WTC11 (cell line): ENCODE measurements around the gene C1QL2. TPM values are rescaled to one million over a fixed set of nuclear protein-coding genes. Genes with fewer than 3 reads are reported as not detected.
A peak's percentile ranks its signal among the peaks of the same experiment; 100 is the strongest.

ENCODE experiments used
- ATF1 ChIP-seq: sonication (generic); formaldehyde crosslinking; IDR thresholded peaks from 2 replicates; pipeline ENCODE4 v1.8.1; 2023; ENCODE audit warnings: mild to moderate bottlenecking, moderate library complexity, missing genetic modification reagents
- CREM ChIP-seq: sonication (generic); formaldehyde crosslinking; IDR thresholded peaks from 2 replicates; pipeline ENCODE4 v1.8.1; 2022; ENCODE audit warnings: mild to moderate bottlenecking, missing genetic modification reagents, moderate library complexity
- E2F1 ChIP-seq: sonication (generic); formaldehyde crosslinking; IDR thresholded peaks from 2 replicates; pipeline ENCODE4 v1.8.0; 2022; ENCODE audit warnings: mild to moderate bottlenecking, missing genetic modification reagents
- ETV6 ChIP-seq: sonication (generic); formaldehyde crosslinking; IDR thresholded peaks from 2 replicates; pipeline ENCODE4 v1.8.1; 2022; ENCODE audit warnings: mild to moderate bottlenecking, missing genetic modification reagents
- FOXK1 ChIP-seq: sonication (generic); formaldehyde crosslinking; IDR thresholded peaks from 2 replicates; pipeline ENCODE4 v1.8.0; 2022; ENCODE audit warnings: mild to moderate bottlenecking, moderate library complexity, missing genetic modification reagents
- FOXP1 ChIP-seq: sonication (generic); formaldehyde crosslinking; IDR thresholded peaks from 2 replicates; pipeline ENCODE4 v1.8.0; 2022; ENCODE audit warnings: missing genetic modification reagents, mild to moderate bottlenecking, moderate library complexity, borderline replicate concordance
- GABPB1 ChIP-seq: sonication (generic); formaldehyde crosslinking; IDR thresholded peaks from 2 replicates; pipeline ENCODE4 v1.8.1; 2023; ENCODE audit warnings: mild to moderate bottlenecking, missing genetic modification reagents
- IRF1 ChIP-seq: sonication (generic); formaldehyde crosslinking; IDR thresholded peaks from 2 replicates; pipeline ENCODE4 v1.8.0; 2023; ENCODE audit warnings: missing genetic modification reagents
- IRF2 ChIP-seq: sonication (generic); formaldehyde crosslinking; IDR thresholded peaks from 2 replicates; pipeline ENCODE4 v1.8.0; 2022; ENCODE audit warnings: low read depth, missing genetic modification reagents, borderline replicate concordance
- MYBL2 ChIP-seq: sonication (generic); formaldehyde crosslinking; IDR thresholded peaks from 2 replicates; pipeline ENCODE4 v1.8.1; 2023; ENCODE audit warnings: mild to moderate bottlenecking, moderate library complexity, missing genetic modification reagents
- NFYB ChIP-seq: sonication (generic); formaldehyde crosslinking; conservative IDR thresholded peaks from 2 replicates; pipeline ENCODE4 v1.8.0; 2022; ENCODE audit warnings: low read depth, missing genetic modification reagents
- OVOL2 ChIP-seq: fragments of 250-450 bp; sonication (Bioruptor Pico); IDR thresholded peaks from 2 replicates; pipeline ENCODE4 v1.9.0; 2021; ENCODE audit warnings: mild to moderate bottlenecking, borderline replicate concordance
- PRRX2 ChIP-seq: fragments of 250-450 bp; sonication (Bioruptor Pico); IDR thresholded peaks from 2 replicates; pipeline ENCODE4 v1.8.0; 2021; ENCODE audit warnings: mild to moderate bottlenecking
- SOX15 ChIP-seq: fragments of 250-450 bp; sonication (Bioruptor Pico); IDR thresholded peaks from 2 replicates; pipeline ENCODE4 v1.9.0; 2021; ENCODE audit warnings: mild to moderate bottlenecking
- TEAD4 ChIP-seq: sonication (generic); formaldehyde crosslinking; IDR thresholded peaks from 2 replicates; pipeline ENCODE4 v1.8.0; 2022; ENCODE audit warnings: mild to moderate bottlenecking, missing genetic modification reagents
- ZNF232 ChIP-seq: sonication (generic); formaldehyde crosslinking; IDR thresholded peaks from 2 replicates; pipeline ENCODE4 v1.8.0; 2022; ENCODE audit warnings: mild to moderate bottlenecking, missing genetic modification reagents
- ZNF423 ChIP-seq: fragments of 250-450 bp; sonication (Bioruptor Pico); IDR thresholded peaks from 2 replicates; pipeline ENCODE4 v2.1.2; 2022; ENCODE audit warnings: mild to moderate bottlenecking, moderate library complexity
- ZNF671 ChIP-seq: fragments of 250-450 bp; sonication (Bioruptor Pico); IDR thresholded peaks from 2 replicates; pipeline ENCODE4 v1.8.0; 2021; ENCODE audit warnings: mild to moderate bottlenecking
- total RNA-seq: library from RNA; stranded (reverse); gene quantifications from 3 replicates; pipeline ENCODE4 v1.2.3, GENCODE V29; 2021
- TF ChIP-seq, protein P1 (sequence below): fragments of 250-450 bp; sonication (Bioruptor Pico); IDR thresholded peaks from 2 replicates; pipeline ENCODE4 v1.9.0; 2021; ENCODE audit warnings: mild to moderate bottlenecking
- TF ChIP-seq, protein P2 (sequence below): fragments of 250-450 bp; sonication (Bioruptor Pico); IDR thresholded peaks from 2 replicates; pipeline ENCODE4 v2.1.2; 2022; ENCODE audit warnings: mild to moderate bottlenecking, moderate library complexity
- TF ChIP-seq, protein P3 (sequence below): fragments of 250-450 bp; sonication (Bioruptor Pico); IDR thresholded peaks from 2 replicates; pipeline ENCODE4 v1.9.0; 2021; ENCODE audit warnings: moderate library complexity, mild to moderate bottlenecking, inconsistent platforms, borderline replicate concordance
- TF ChIP-seq, protein P4 (sequence below): sonication (generic); formaldehyde crosslinking; IDR thresholded peaks from 2 replicates; pipeline ENCODE4 v1.8.1; 2022; ENCODE audit warnings: mild to moderate bottlenecking, moderate library complexity, missing genetic modification reagents
- TF ChIP-seq, protein P5 (sequence below): sonication (generic); formaldehyde crosslinking; IDR thresholded peaks from 2 replicates; pipeline ENCODE4 v1.8.1; 2023; ENCODE audit warnings: mild to moderate bottlenecking, moderate library complexity, missing genetic modification reagents
- TF ChIP-seq, protein P6 (sequence below): fragments of 250-450 bp; sonication (Bioruptor Pico); IDR thresholded peaks from 2 replicates; pipeline ENCODE4 v1.9.0; 2021; ENCODE audit warnings: mild to moderate bottlenecking
- TF ChIP-seq, protein P7 (sequence below): sonication (generic); formaldehyde crosslinking; conservative IDR thresholded peaks from 2 replicates; pipeline ENCODE4 v1.8.1; 2023; ENCODE audit warnings: mild to moderate bottlenecking, low read depth, missing genetic modification reagents, moderate library complexity
- TF ChIP-seq, protein P8 (sequence below): sonication (generic); formaldehyde crosslinking; IDR thresholded peaks from 2 replicates; pipeline ENCODE4 v1.8.0; 2022; ENCODE audit warnings: mild to moderate bottlenecking, missing genetic modification reagents

C1QL2 gene
- total RNA-seq, 1 experiment from 2014 or later = 1.0 TPM

DNA sequence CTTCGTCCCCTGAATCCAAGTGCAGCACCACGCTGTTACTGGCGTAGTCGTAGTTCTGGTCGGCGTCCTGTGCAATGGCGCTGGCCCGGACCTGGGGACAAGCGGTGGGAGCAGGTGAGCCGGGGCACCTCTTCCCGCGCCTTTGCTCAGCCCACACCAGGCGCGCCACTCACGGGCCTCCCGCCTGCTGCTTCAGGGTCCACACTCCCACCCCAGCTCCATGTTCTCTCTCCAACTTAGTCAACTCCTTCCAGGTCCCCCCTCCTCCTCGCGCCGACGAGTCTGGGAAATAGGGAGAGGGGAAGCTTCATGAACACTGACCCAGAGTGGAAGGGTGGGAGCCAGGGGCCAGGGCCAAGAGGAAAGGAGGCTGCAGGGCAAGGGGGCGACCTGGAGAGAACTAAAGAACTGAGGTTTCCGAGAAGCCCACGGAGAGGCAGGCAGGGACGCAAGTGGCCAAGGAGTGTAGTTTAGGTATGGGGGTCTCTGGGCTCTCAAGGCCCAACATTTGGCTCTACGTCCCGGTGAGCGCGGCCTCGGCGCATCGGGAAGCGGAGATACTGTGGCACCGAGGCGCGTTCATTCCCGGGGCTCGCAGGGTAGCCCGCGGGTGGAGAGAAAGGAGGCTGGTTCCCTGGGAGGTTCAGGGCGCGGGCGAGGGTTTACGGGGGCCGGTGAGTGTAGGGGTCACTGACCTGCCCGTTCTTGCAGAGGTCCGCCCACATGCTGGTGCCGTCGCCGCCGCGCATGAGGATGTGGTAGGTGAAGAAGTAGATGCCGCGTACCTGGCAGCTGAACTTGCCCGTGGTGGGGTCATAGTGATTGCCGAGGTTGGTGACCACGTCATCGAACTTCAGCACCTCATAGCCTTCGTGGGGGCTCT is 1.4 kb downstream of the C1QL2 start (continued):
- TF ChIP-seq FOXK1 = 0 out of 2 replicates have a peak, but pooled peaks have one; percentile 22
- no peak for TF ChIP-seq ATF1 (CRISPR knock-in tag)
- TF ChIP-seq E2F1 = no peak
- TF ChIP-seq, protein P1, sequence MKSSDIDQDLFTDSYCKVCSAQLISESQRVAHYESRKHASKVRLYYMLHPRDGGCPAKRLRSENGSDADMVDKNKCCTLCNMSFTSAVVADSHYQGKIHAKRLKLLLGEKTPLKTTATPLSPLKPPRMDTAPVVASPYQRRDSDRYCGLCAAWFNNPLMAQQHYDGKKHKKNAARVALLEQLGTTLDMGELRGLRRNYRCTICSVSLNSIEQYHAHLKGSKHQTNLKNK = no peak
- 0 out of 2 replicates have a peak, but pooled peaks have one; percentile 36 for TF ChIP-seq MYBL2 (CRISPR knock-in tag)
- no peak for TF ChIP-seq NFYB (CRISPR knock-in tag)
- TF ChIP-seq CREM = no peak
- no peak for TF ChIP-seq GABPB1
- TF ChIP-seq TEAD4 (CRISPR knock-in tag) = no peak
- TF ChIP-seq, protein P2, sequence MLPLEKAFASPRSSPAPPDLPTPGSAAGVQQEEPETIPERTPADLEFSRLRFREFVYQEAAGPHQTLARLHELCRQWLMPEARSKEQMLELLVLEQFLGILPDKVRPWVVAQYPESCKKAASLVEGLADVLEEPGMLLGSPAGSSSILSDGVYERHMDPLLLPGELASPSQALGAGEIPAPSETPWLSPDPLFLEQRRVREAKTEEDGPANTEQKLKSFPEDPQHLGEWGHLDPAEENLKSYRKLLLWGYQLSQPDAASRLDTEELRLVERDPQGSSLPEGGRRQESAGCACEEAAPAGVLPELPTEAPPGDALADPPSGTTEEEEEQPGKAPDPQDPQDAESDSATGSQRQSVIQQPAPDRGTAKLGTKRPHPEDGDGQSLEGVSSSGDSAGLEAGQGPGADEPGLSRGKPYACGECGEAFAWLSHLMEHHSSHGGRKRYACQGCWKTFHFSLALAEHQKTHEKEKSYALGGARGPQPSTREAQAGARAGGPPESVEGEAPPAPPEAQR (CRISPR knock-in tag) = no peak
- TF ChIP-seq SOX15 (CRISPR knock-in tag) = no peak
- TF ChIP-seq IRF1 (CRISPR knock-in tag) = no peak
- TF ChIP-seq, protein P3, sequence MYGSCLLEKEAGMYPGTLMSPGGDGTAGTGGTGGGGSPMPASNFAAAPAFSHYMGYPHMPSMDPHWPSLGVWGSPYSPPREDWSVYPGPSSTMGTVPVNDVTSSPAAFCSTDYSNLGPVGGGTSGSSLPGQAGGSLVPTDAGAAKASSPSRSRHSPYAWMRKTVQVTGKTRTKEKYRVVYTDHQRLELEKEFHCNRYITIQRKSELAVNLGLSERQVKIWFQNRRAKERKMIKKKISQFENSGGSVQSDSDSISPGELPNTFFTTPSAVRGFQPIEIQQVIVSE (CRISPR knock-in tag) = no peak
- TF ChIP-seq IRF2 (CRISPR knock-in tag) = no peak
- TF ChIP-seq, protein P4, sequence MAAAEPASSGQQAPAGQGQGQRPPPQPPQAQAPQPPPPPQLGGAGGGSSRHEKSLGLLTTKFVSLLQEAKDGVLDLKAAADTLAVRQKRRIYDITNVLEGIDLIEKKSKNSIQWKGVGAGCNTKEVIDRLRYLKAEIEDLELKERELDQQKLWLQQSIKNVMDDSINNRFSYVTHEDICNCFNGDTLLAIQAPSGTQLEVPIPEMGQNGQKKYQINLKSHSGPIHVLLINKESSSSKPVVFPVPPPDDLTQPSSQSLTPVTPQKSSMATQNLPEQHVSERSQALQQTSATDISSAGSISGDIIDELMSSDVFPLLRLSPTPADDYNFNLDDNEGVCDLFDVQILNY (CRISPR knock-in tag) = no peak
- TF ChIP-seq, protein P5, sequence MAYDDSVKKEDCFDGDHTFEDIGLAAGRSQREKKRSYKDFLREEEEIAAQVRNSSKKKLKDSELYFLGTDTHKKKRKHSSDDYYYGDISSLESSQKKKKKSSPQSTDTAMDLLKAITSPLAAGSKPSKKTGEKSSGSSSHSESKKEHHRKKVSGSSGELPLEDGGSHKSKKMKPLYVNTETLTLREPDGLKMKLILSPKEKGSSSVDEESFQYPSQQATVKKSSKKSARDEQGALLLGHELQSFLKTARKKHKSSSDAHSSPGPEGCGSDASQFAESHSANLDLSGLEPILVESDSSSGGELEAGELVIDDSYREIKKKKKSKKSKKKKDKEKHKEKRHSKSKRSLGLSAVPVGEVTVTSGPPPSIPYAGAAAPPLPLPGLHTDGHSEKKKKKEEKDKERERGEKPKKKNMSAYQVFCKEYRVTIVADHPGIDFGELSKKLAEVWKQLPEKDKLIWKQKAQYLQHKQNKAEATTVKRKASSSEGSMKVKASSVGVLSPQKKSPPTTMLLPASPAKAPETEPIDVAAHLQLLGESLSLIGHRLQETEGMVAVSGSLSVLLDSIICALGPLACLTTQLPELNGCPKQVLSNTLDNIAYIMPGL (CRISPR knock-in tag) = no peak
- TF ChIP-seq PRRX2 (CRISPR knock-in tag) = no peak
- no peak for TF ChIP-seq ZNF232 (CRISPR knock-in tag)
- TF ChIP-seq ETV6 (CRISPR knock-in tag) = 0 out of 2 replicates have a peak, but pooled peaks have one; percentile 33
- TF ChIP-seq FOXP1 = no peak
- TF ChIP-seq, protein P6, sequence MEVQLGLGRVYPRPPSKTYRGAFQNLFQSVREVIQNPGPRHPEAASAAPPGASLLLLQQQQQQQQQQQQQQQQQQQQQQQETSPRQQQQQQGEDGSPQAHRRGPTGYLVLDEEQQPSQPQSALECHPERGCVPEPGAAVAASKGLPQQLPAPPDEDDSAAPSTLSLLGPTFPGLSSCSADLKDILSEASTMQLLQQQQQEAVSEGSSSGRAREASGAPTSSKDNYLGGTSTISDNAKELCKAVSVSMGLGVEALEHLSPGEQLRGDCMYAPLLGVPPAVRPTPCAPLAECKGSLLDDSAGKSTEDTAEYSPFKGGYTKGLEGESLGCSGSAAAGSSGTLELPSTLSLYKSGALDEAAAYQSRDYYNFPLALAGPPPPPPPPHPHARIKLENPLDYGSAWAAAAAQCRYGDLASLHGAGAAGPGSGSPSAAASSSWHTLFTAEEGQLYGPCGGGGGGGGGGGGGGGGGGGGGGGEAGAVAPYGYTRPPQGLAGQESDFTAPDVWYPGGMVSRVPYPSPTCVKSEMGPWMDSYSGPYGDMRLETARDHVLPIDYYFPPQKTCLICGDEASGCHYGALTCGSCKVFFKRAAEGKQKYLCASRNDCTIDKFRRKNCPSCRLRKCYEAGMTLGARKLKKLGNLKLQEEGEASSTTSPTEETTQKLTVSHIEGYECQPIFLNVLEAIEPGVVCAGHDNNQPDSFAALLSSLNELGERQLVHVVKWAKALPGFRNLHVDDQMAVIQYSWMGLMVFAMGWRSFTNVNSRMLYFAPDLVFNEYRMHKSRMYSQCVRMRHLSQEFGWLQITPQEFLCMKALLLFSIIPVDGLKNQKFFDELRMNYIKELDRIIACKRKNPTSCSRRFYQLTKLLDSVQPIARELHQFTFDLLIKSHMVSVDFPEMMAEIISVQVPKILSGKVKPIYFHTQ = no peak
- TF ChIP-seq, protein P7, sequence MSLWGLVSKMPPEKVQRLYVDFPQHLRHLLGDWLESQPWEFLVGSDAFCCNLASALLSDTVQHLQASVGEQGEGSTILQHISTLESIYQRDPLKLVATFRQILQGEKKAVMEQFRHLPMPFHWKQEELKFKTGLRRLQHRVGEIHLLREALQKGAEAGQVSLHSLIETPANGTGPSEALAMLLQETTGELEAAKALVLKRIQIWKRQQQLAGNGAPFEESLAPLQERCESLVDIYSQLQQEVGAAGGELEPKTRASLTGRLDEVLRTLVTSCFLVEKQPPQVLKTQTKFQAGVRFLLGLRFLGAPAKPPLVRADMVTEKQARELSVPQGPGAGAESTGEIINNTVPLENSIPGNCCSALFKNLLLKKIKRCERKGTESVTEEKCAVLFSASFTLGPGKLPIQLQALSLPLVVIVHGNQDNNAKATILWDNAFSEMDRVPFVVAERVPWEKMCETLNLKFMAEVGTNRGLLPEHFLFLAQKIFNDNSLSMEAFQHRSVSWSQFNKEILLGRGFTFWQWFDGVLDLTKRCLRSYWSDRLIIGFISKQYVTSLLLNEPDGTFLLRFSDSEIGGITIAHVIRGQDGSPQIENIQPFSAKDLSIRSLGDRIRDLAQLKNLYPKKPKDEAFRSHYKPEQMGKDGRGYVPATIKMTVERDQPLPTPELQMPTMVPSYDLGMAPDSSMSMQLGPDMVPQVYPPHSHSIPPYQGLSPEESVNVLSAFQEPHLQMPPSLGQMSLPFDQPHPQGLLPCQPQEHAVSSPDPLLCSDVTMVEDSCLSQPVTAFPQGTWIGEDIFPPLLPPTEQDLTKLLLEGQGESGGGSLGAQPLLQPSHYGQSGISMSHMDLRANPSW (CRISPR knock-in tag) = no peak
- TF ChIP-seq OVOL2 (CRISPR knock-in tag) = no peak
- no peak for TF ChIP-seq ZNF423 (CRISPR knock-in tag)
- TF ChIP-seq ZNF671 (CRISPR knock-in tag) = no peak
- TF ChIP-seq, protein P8, sequence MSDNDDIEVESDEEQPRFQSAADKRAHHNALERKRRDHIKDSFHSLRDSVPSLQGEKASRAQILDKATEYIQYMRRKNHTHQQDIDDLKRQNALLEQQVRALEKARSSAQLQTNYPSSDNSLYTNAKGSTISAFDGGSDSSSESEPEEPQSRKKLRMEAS (CRISPR knock-in tag) = 0 out of 2 replicates have a peak, but pooled peaks have one; percentile 46
- TF ChIP-seq, all 79 proteins: peak for 9
